Cerebellar cortex (tissue), 1 donor: ENCODE data around the gene IGHMBP2.
A peak's percentile ranks its signal among the peaks of the same experiment; 100 is the strongest.

Source experiments
- DNase-seq: peaks from one replicate; pipeline ENCODE4 v3.0.0-alpha.2; 2015; ENCODE audit warnings: low spot score

IGHMBP2 gene

GRCh38 chr11:68939583-68940555, 36.2 kb downstream of the IGHMBP2 start:
- DNase-seq: no peak

- no peak for DNase-seq
Measured at GRCh38 chr11:68940651-68941323, 37.1 kb downstream of the IGHMBP2 start.

GRCh38 chr11:68941324-68942094, 37.8 kb downstream of the IGHMBP2 start:
- no peak for DNase-seq

GRCh38 chr11:68942095-68942620, 38.5 kb downstream of the IGHMBP2 start:
- no peak for DNase-seq

GRCh38 chr11:68942751-68943271, 39.1 kb downstream of the IGHMBP2 start:
- DNase-seq: no peak

GRCh38 chr11:68946416-68947090, 42.9 kb downstream of the IGHMBP2 start:
- DNase-seq: no peak

GRCh38 chr11:68947151-68947550, 43.5 kb downstream of the IGHMBP2 start:
- DNase-seq: no peak

- no peak for DNase-seq
Measured at GRCh38 chr11:68948496-68948895, 44.8 kb downstream of the IGHMBP2 start.

GRCh38 chr11:68948935-68949334, 45.2 kb downstream of the IGHMBP2 start:
- DNase-seq: peak; percentile 75

GRCh38 chr11:68950270-68950669, 46.6 kb downstream of the IGHMBP2 start:
- DNase-seq: peak; percentile 44

GRCh38 chr11:68950762-68951161, 47.1 kb downstream of the IGHMBP2 start:
- no peak for DNase-seq

GRCh38 chr11:68954836-68955606, 51.3 kb downstream of the IGHMBP2 start:
- DNase-seq: no peak

- no peak for DNase-seq
Measured at GRCh38 chr11:68955607-68955958, 51.9 kb downstream of the IGHMBP2 start.

GRCh38 chr11:68956142-68956541, 52.5 kb downstream of the IGHMBP2 start:
- no peak for DNase-seq

- DNase-seq: no peak
Measured at GRCh38 chr11:68956547-68957254, 53.0 kb downstream of the IGHMBP2 start.

GRCh38 chr11:68958211-68958610, 54.5 kb downstream of the IGHMBP2 start:
- DNase-seq: no peak

GRCh38 chr11:68959465-68960293, 56.0 kb downstream of the IGHMBP2 start:
- peak; percentile 92 for DNase-seq

GRCh38 chr11:68960294-68961071, 56.8 kb downstream of the IGHMBP2 start:
- DNase-seq: peak; percentile 23
